ENCODE data around the gene LDLRAD4. TPM values are rescaled to one million over a fixed set of nuclear protein-coding genes. Genes with fewer than 3 reads are reported as not detected.

The LDLRAD4 gene
- total RNA-seq, 2 donors from 2014 or later = 33.1 to 41.2 TPM

DNA sequence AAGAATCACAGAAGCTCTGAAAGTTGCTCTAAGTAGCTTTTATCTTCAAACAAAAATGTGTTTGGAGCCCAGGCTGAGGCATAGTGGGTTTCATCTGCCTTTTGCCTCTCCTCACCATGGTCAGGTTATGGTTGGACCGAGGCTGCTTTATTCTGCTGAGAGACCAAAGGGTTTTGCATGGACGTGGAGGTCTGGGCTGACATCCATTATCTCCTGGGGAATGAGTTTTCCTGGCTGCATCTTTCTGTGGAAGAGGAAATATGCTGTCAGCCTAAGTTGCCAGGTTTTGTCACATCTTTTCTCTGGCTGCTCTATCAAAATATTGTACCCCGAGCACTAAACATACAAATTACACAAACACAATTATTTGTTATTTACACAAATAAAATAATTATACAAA, 223.2 kb downstream of the LDLRAD4 start:
- Histone ChIP-seq H3K27ac (no peak overlapping the region), H3K36me3 (no peaks in the 10 kb centered on the region), H3K4me1 (peaks cover 0 to 7% of the 10 kb centered on the region in 2 donors), H3K9me3 (no peaks in the 10 kb centered on the region), H3K4me3 (no peak overlapping the region), H3K27me3 (no peaks in the 10 kb centered on the region)
- DNase-seq (ENCODE audit: low spot score) = no peak
- TF ChIP-seq, protein P1, sequence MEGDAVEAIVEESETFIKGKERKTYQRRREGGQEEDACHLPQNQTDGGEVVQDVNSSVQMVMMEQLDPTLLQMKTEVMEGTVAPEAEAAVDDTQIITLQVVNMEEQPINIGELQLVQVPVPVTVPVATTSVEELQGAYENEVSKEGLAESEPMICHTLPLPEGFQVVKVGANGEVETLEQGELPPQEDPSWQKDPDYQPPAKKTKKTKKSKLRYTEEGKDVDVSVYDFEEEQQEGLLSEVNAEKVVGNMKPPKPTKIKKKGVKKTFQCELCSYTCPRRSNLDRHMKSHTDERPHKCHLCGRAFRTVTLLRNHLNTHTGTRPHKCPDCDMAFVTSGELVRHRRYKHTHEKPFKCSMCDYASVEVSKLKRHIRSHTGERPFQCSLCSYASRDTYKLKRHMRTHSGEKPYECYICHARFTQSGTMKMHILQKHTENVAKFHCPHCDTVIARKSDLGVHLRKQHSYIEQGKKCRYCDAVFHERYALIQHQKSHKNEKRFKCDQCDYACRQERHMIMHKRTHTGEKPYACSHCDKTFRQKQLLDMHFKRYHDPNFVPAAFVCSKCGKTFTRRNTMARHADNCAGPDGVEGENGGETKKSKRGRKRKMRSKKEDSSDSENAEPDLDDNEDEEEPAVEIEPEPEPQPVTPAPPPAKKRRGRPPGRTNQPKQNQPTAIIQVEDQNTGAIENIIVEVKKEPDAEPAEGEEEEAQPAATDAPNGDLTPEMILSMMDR (IDR thresholded peaks at IDR 0.05) = no peak

DNA sequence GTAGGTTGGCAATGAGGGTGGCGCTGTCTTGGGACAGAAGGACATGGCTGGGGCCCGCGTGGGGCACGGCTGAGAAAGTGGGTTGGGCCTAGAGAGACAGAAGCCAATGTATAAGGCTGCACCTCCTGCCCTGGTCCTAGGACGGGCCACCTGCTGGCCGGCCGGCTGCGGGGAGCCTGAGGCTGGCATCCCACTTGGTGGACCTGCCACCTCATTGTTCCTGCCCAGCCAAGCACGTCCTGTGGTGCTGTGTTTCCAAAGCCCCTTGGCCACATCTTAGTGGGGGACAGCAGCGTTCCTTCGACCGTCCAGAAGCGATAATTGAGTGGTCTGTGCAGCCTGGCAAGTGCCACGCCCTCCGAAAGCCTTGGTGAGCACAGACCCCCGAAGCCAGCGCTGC, 223.9 kb downstream of the LDLRAD4 start:
- Histone ChIP-seq H3K4me1 (peaks cover 0 to 10% of the 10 kb centered on the region in 2 donors), H3K36me3 (no peaks in the 10 kb centered on the region), H3K4me3 (no peak overlapping the region), H3K27me3 (no peaks in the 10 kb centered on the region), H3K9me3 (no peaks in the 10 kb centered on the region), H3K27ac (no peak overlapping the region)
- no peak for DNase-seq (ENCODE audit: low spot score)
- TF ChIP-seq, protein P1 (IDR thresholded peaks at IDR 0.05) = no peak

DNA sequence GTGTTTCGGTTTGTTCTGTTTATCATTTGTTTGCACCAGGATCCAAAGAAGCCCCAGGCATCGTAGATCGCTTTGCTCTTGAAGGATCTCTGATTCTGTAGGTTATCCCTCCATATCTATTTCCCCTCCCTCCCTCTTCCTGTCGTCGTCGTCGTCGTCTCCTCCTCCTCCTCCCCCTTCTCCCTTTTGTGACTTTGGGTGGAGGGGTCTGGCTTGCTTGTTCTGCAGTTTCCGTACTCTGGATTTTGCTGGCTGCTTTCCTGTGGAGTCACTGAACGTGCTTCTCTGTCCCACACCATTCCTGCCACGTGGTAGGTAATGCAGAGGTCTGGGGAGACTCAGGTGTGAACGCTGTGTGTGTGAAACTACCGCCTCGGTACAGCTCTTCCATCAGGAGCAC, 225.0 kb downstream of the LDLRAD4 start:
- no peak overlapping the region for H3K4me3 ChIP-seq
- no peaks in the 10 kb centered on the region for H3K36me3 ChIP-seq
- TF ChIP-seq, protein P1 (IDR thresholded peaks at IDR 0.05) = no peak
- DNase-seq (ENCODE audit: low spot score) = no peak
- no peaks in the 10 kb centered on the region for H3K9me3 ChIP-seq
- no peak overlapping the region for H3K27ac ChIP-seq
- no peaks in the 10 kb centered on the region for H3K27me3 ChIP-seq
- peaks cover 0 to 20% of the 10 kb centered on the region in 2 donors for H3K4me1 ChIP-seq

DNA sequence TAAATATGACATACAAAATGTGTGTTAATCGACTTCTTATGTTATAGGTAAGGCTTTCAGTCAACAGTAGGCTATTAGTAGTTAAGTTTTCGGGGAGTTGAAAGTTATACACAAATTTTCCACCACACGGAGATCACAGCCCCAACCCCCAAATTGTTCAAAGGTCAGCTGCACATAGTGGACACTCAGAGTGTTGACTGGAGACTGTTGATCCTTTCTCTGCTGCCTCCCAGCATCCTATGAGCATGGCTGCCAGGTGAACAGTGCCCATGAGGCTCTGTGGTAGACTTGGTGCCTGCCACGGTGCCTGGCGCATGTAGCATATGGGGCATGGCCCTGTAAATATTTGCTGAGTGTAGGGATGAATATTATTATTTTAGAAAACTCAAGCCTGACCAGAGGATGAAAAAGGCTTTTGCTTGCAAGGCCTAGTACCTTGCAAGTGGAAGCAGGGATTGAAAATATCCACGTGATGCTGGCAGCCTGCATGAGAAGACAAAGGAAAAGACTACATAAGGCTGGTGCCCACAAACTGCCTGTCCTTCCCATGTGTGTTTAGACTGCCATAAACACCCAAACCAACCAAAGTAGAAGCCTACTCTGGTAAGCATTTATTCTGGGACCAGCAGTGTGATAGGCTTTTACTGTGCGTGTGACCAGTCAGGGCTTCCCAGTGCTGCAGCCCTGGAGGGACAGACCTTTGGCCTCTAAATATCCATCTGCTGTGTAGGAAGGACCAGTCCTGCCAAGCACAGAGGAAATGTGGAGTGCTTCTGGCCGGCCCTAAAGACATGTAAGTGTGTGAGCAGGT, 226.1 kb downstream of the LDLRAD4 start:
- TF ChIP-seq, protein P1 (IDR thresholded peaks at IDR 0.05) = no peak
- Histone ChIP-seq H3K36me3 (no peaks in the 10 kb centered on the region), H3K4me1 (peaks cover 0 to 22% of the 10 kb centered on the region in 2 donors), H3K27ac (no peak overlapping the region), H3K9me3 (no peaks in the 10 kb centered on the region), H3K4me3 (no peak overlapping the region), H3K27me3 (no peaks in the 10 kb centered on the region)
- DNase-seq (ENCODE audit: low spot score) = no peak

DNA sequence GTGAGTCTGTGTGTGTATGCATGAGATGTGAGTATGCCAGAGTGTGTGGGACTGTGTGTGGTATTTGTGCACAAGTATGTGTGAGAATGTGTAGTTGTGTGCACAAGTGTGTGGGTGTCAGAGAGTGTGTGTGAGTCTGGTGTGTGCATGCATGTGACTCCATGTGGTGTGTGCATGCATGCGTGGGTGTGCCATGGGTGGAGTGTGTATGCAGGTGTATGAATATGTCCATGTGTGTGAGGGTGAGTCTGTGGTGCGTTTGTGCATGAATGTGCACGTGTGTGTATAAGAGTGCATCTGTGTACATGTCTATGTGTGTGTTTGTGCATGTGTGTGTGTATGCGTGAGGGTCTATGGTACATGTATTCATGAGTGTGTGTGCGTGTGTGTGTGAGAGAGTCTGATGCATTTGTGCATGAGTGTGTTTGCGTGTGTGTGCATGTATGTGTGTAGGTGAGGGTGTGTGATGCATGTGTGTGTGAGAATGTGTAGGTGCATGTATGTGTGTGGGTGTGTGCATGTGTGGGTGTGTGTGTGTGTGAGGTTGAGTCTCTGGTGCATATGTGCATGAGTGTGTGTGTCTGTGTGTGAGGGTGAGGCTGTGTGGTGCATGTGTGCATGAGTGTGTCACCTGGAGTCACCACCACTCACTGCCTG, 226.8 kb downstream of the LDLRAD4 start:
- DNase-seq (ENCODE audit: low spot score) = no peak
- Histone ChIP-seq H3K27me3 (no peaks in the 10 kb centered on the region), H3K4me1 (peaks cover 0 to 27% of the 10 kb centered on the region in 2 donors), H3K27ac (no peak overlapping the region), H3K36me3 (no peaks in the 10 kb centered on the region), H3K9me3 (no peaks in the 10 kb centered on the region), H3K4me3 (no peak overlapping the region)
- TF ChIP-seq, protein P1 (IDR thresholded peaks at IDR 0.05) = no peak
